H9 (cell line): ENCODE results near the gene ZDHHC3. TPM values are rescaled to one million over a fixed set of nuclear protein-coding genes. Genes with fewer than 3 reads are reported as not detected.

Experiments used
- DNase-seq: peaks from one replicate; pipeline ENCODE4 v3.0.0-alpha.2; 2017
- H2AFZ ChIP-seq: one replicate; pipeline ENCODE4 v1.6.1; 2013; ENCODE audit warnings: mild to moderate bottlenecking, low read length, control low read depth, moderate library complexity
- H2AK5ac ChIP-seq: 2 replicates; pipeline ENCODE4 v1.6.1; 2013; ENCODE audit warnings: low read length, control low read depth, mixed read lengths; ENCODE audit not compliant: insufficient read length
- H2BK120ac ChIP-seq: one replicate; pipeline ENCODE4 v1.6.1; 2013; ENCODE audit warnings: low read depth, mild to moderate bottlenecking, low read length, control low read depth, inconsistent platforms; ENCODE audit not compliant: poor library complexity, severe bottlenecking
- H2BK12ac ChIP-seq: 2 replicates; pipeline ENCODE4 v1.6.1; 2013; ENCODE audit warnings: low read length, control low read depth, mixed read lengths, low read depth; ENCODE audit not compliant: insufficient read length
- H2BK15ac ChIP-seq: 2 replicates; pipeline ENCODE4 v1.6.1; 2013; ENCODE audit warnings: low read depth, low read length, control low read depth
- H2BK20ac ChIP-seq: one replicate; pipeline ENCODE4 v1.6.1; 2013; ENCODE audit warnings: low read depth, mild to moderate bottlenecking, low read length, control low read depth, inconsistent platforms; ENCODE audit not compliant: poor library complexity, severe bottlenecking
- H2BK5ac ChIP-seq: 2 replicates; pipeline ENCODE4 v1.6.1; 2013; ENCODE audit warnings: low read length, control low read depth, mixed read lengths; ENCODE audit not compliant: insufficient read length
- H3K14ac ChIP-seq: 2 replicates; pipeline ENCODE4 v1.6.1; 2013; ENCODE audit warnings: low read length, control low read depth; ENCODE audit not compliant: insufficient read depth
- H3K18ac ChIP-seq: 2 replicates; pipeline ENCODE4 v1.6.1; 2013; ENCODE audit warnings: low read depth, mild to moderate bottlenecking, mixed read lengths, low read length, control low read depth; ENCODE audit not compliant: insufficient read length
- H3K23ac ChIP-seq: 2 replicates; pipeline ENCODE4 v1.6.1; 2013; ENCODE audit warnings: low read length, control low read depth, mixed read lengths, low read depth; ENCODE audit not compliant: insufficient read length
- H3K23me2 ChIP-seq: 2 replicates; pipeline ENCODE4 v1.6.1; 2013; ENCODE audit warnings: low read depth, mild to moderate bottlenecking, mixed read lengths, low read length, control low read depth; ENCODE audit not compliant: insufficient read length, poor library complexity, severe bottlenecking
- H3K27ac ChIP-seq: 2 replicates; pipeline ENCODE4 v1.5.1; 2013; ENCODE audit warnings: low read length, control low read depth, mixed read lengths, low read depth; ENCODE audit not compliant: insufficient read length
- H3K27me3 ChIP-seq: 2 replicates; pipeline ENCODE4 v1.6.1; 2013; ENCODE audit warnings: low read length, control low read depth, inconsistent platforms; ENCODE audit not compliant: insufficient read depth
- H3K4ac ChIP-seq: 2 replicates; pipeline ENCODE4 v1.6.1; 2013; ENCODE audit warnings: low read depth, mild to moderate bottlenecking, control low read depth, inconsistent platforms, low read length, moderate library complexity
- H3K4me1 ChIP-seq: 2 replicates; pipeline ENCODE4 v1.6.1; 2013; ENCODE audit warnings: low read length, control low read depth, inconsistent platforms; ENCODE audit not compliant: insufficient read depth
- H3K4me2 ChIP-seq: 2 replicates; pipeline ENCODE4 v1.6.1; 2013; ENCODE audit warnings: low read length, control low read depth, mixed read lengths; ENCODE audit not compliant: insufficient read length, insufficient read depth
- H3K56ac ChIP-seq: 2 replicates; pipeline ENCODE4 v1.6.1; 2013; ENCODE audit warnings: low read depth, mild to moderate bottlenecking, mixed read lengths, low read length, control low read depth; ENCODE audit not compliant: insufficient read length
- H3K79me1 ChIP-seq: 2 replicates; pipeline ENCODE4 v1.6.1; 2013; ENCODE audit warnings: low read depth, mild to moderate bottlenecking, moderate library complexity, low read length, control low read depth, inconsistent platforms; ENCODE audit not compliant: insufficient read depth, poor library complexity, severe bottlenecking
- H3K79me2 ChIP-seq: 2 replicates; pipeline ENCODE4 v1.6.1; 2013; ENCODE audit warnings: low read length, control low read depth, inconsistent platforms; ENCODE audit not compliant: insufficient read depth
- H3K9ac ChIP-seq: 2 replicates; pipeline ENCODE4 v1.6.1; 2013; ENCODE audit warnings: low read length, control low read depth, mixed read lengths; ENCODE audit not compliant: insufficient read length; ENCODE audit errors: extremely low read depth
- H3K9me3 ChIP-seq: one replicate; pipeline ENCODE4 v1.6.1; 2013; ENCODE audit warnings: low read depth, low read length, inconsistent platforms; ENCODE audit not compliant: control insufficient read depth
- H3T11ph ChIP-seq: one replicate; pipeline ENCODE4 v1.6.1; 2013; ENCODE audit warnings: mild to moderate bottlenecking, low read length, control low read depth, inconsistent platforms
- H4K20me1 ChIP-seq: one replicate; pipeline ENCODE4 v1.6.1; 2013; ENCODE audit not compliant: control insufficient read depth, insufficient read length, insufficient read depth
- H4K5ac ChIP-seq: 2 replicates; pipeline ENCODE4 v1.6.1; 2013; ENCODE audit warnings: low read depth, mild to moderate bottlenecking, mixed read lengths, low read length, control low read depth; ENCODE audit not compliant: insufficient read length
- H4K8ac ChIP-seq: replicated peaks from 2 replicates; pipeline ENCODE4 v1.6.1; 2013; ENCODE audit warnings: low read length, control low read depth, mixed read lengths, low read depth; ENCODE audit not compliant: insufficient read length
- H4K91ac ChIP-seq: 2 replicates; pipeline ENCODE4 v1.6.1; 2013; ENCODE audit warnings: low read depth, mild to moderate bottlenecking, moderate library complexity, mixed read lengths, low read length, control low read depth; ENCODE audit not compliant: insufficient read length
- H3K27ac Mint-ChIP-seq, 3 experiments: 2 replicates in 2 of 3; 3 replicates in 1 of 3; pipeline ENCODE4 v1.8.0; 2020 to 2021; ENCODE audit warnings: mixed read lengths in 3 of 3, mild to moderate bottlenecking in 1 of 3, moderate library complexity in 1 of 3
- H3K27me3 Mint-ChIP-seq: 2 replicates; pipeline ENCODE4 v1.8.0; 2021; ENCODE audit warnings: low read depth, mild to moderate bottlenecking, moderate library complexity, mixed read lengths
- H3K36me3 Mint-ChIP-seq, 3 experiments: 2 replicates in 2 of 3; 3 replicates in 1 of 3; pipeline ENCODE4 v1.8.0; 2020 to 2021; ENCODE audit warnings: low read depth in 3 of 3, mixed read lengths in 3 of 3; ENCODE audit not compliant: insufficient read depth in 1 of 3
- H3K4me1 Mint-ChIP-seq, 2 experiments: 2 replicates each; pipeline ENCODE4 v1.8.0; 2020; ENCODE audit warnings: mixed read lengths in 2 of 2
- H3K4me3 Mint-ChIP-seq, 2 experiments: 2 replicates in 1 of 2; 3 replicates in 1 of 2; pipeline ENCODE4 v1.8.0; 2020 to 2021; ENCODE audit warnings: mild to moderate bottlenecking in 2 of 2, mixed read lengths in 2 of 2, moderate library complexity in 1 of 2
- H3K9me3 Mint-ChIP-seq, 2 experiments: 2 replicates in 1 of 2; 3 replicates in 1 of 2; pipeline ENCODE4 v1.8.0; 2020; ENCODE audit warnings: mild to moderate bottlenecking in 2 of 2, mixed read lengths in 2 of 2, moderate library complexity in 1 of 2
- WGBS: extraction: QIAGEN DNeasy Blood & Tissue Kit; methylation state at CpG from one replicate; pipeline ENCODE4 v1.1.7; 2013; ENCODE audit warnings: missing lambda C conversion rate, low lambda C conversion rate, mixed read lengths; ENCODE audit not compliant: insufficient read length; ENCODE audit errors: extremely low coverage; 5-methylcytosine and 5-hydroxymethylcytosine counted together
- total RNA-seq: library from RNA; stranded (reverse); gene quantifications from 2 replicates; pipeline ENCODE4 v1.2.1, GENCODE V29; 2021
- TF ChIP-seq, protein P1 (sequence below): fragments of 200-600 bp; sonication (generic); conservative IDR thresholded peaks from 3 replicates; pipeline ENCODE4 v1.8.0; 2021; ENCODE audit warnings: antibody characterized with exemption, mild to moderate bottlenecking

The ZDHHC3 gene
- total RNA-seq, 1 experiment from 2014 or later = 71.3 TPM

DNA sequence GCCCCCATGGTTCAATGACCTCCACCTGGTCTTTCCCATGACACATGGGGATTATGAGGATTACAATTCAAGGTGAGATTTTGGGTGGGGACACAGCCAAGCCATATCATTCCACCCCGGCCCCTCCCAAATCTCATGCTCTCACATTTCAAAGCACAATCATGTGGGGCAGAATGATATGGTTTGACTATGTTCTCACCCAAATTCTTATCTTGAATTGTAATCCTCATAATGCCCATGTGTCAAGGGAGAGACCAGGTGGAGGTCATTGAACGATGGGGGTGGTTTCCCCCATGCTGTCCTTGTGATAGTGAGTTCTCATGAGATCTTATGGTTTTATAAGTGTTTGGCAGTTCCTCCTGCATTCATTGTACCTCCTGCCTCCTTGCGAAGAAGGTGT lies 47.7 kb upstream of the ZDHHC3 start:
- no peak for DNase-seq
- Histone ChIP-seq H2BK12ac (no peak overlapping the region), H4K91ac (no peak overlapping the region), H2BK5ac (no peak overlapping the region), H3K18ac (no peak overlapping the region), H2AFZ (no peak overlapping the region), H2BK120ac (no peak overlapping the region), H3K79me1 (no peaks in the 10 kb centered on the region), H3K4me1 (no peaks in the 10 kb centered on the region), H4K8ac (no peak overlapping the region), H3K4me2 (no peak overlapping the region), H2AK5ac (no peak overlapping the region), H3K14ac (no peak overlapping the region), H3K56ac (no peak overlapping the region), H2BK15ac (no peak overlapping the region), H3K27me3 (no peaks in the 10 kb centered on the region), H4K20me1 (no peaks in the 10 kb centered on the region), H3K23me2 (no peaks in the 10 kb centered on the region), H3K9ac (no peak overlapping the region), H3K79me2 (no peaks in the 10 kb centered on the region), H3K9me3 (no peaks in the 10 kb centered on the region), H3K23ac (no peak overlapping the region), H3K4ac (no peak overlapping the region), H3K27ac (no peak overlapping the region), H2BK20ac (no peak overlapping the region), H3T11ph (no peak overlapping the region), H4K5ac (no peak overlapping the region)
- 0 out of 7 replicates have a peak, but pooled peaks cover 0 to 1% (median 0%) of the 10 kb centered on the region in 3 experiments for H3K36me3 Mint-ChIP-seq
- H3K9me3 Mint-ChIP-seq = no peaks in the 10 kb centered on the region
- TF ChIP-seq, protein P1, sequence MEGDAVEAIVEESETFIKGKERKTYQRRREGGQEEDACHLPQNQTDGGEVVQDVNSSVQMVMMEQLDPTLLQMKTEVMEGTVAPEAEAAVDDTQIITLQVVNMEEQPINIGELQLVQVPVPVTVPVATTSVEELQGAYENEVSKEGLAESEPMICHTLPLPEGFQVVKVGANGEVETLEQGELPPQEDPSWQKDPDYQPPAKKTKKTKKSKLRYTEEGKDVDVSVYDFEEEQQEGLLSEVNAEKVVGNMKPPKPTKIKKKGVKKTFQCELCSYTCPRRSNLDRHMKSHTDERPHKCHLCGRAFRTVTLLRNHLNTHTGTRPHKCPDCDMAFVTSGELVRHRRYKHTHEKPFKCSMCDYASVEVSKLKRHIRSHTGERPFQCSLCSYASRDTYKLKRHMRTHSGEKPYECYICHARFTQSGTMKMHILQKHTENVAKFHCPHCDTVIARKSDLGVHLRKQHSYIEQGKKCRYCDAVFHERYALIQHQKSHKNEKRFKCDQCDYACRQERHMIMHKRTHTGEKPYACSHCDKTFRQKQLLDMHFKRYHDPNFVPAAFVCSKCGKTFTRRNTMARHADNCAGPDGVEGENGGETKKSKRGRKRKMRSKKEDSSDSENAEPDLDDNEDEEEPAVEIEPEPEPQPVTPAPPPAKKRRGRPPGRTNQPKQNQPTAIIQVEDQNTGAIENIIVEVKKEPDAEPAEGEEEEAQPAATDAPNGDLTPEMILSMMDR = no peak
- no peak overlapping the region; a peak in 1 of 5 replicates for H3K4me3 Mint-ChIP-seq
- no peak overlapping the region for H3K27ac Mint-ChIP-seq
- H3K27me3 Mint-ChIP-seq = peaks cover 15% of the 10 kb centered on the region
- WGBS = no CpG with 5 or more reads among the region's 3 CpGs
- no peaks in the 10 kb centered on the region for H3K4me1 Mint-ChIP-seq
